Body of pancreas (tissue), 4 donors: ENCODE data around the gene ZNF516.

Experiments
- POLR2A ChIP-seq, 3 donors: fragments of 450-650 bp; IDR thresholded peaks; one replicate each; pipeline ENCODE4 v1.6.1; 2016; ENCODE audit warnings: antibody characterized with exemption in 3 of 3, mild to moderate bottlenecking in 2 of 3
- TF ChIP-seq, protein P1 (sequence below), 7 experiments: fragments of 450-650 bp in 4 of 7; fragments of 200-600 bp in 3 of 7; sonication (generic) in 3 of 7; IDR thresholded peaks; one replicate each; pipeline ENCODE4 v1.5.1; 2016 to 2019; ENCODE audit warnings: antibody characterized with exemption in 7 of 7

DNA sequence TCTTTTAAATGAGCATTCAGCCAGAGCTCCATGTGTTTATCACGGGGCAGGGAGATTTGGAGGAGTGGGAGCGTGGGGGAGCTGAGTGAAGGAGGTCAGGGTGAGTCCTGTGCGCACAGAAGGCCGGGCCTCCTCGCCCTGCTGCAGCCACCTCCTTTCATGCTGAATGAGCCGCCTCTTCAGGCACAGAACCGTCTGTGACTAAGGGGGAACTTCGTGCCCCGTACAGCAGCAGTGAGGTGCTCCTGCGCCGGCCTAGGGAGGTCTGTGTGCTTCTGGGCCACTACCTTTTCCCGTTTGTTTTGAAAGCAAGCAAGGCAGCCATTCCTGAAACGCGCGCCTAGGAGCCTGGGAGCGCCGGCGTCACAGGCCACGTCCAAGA, 27.1 kb upstream of the ZNF516 start:
- TF ChIP-seq, protein P1, sequence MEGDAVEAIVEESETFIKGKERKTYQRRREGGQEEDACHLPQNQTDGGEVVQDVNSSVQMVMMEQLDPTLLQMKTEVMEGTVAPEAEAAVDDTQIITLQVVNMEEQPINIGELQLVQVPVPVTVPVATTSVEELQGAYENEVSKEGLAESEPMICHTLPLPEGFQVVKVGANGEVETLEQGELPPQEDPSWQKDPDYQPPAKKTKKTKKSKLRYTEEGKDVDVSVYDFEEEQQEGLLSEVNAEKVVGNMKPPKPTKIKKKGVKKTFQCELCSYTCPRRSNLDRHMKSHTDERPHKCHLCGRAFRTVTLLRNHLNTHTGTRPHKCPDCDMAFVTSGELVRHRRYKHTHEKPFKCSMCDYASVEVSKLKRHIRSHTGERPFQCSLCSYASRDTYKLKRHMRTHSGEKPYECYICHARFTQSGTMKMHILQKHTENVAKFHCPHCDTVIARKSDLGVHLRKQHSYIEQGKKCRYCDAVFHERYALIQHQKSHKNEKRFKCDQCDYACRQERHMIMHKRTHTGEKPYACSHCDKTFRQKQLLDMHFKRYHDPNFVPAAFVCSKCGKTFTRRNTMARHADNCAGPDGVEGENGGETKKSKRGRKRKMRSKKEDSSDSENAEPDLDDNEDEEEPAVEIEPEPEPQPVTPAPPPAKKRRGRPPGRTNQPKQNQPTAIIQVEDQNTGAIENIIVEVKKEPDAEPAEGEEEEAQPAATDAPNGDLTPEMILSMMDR (IDR thresholded peaks at IDR 0.05) = no peak
- TF ChIP-seq POLR2A (IDR thresholded peaks at IDR 0.05) = no peak
